ENCODE measurements around the gene TPSD1.
"Not testable (repeated sequence)": the region's sequence is repeated elsewhere in the genome, so short reads cannot be mapped to it uniquely, and the experiment has no call there.

- not testable (repeated sequence) for TF ChIP-seq CTCF (conservative IDR thresholded peaks at IDR 0.05); EZH2 (IDR thresholded peaks at IDR 0.05; ENCODE audit: low read depth)
Observed at GRCh38 chr16:1271724-1272413, 16.0 kb downstream of the TPSD1 start.
